ENCODE results near the gene MAGI3.

MAGI3 gene

DNA sequence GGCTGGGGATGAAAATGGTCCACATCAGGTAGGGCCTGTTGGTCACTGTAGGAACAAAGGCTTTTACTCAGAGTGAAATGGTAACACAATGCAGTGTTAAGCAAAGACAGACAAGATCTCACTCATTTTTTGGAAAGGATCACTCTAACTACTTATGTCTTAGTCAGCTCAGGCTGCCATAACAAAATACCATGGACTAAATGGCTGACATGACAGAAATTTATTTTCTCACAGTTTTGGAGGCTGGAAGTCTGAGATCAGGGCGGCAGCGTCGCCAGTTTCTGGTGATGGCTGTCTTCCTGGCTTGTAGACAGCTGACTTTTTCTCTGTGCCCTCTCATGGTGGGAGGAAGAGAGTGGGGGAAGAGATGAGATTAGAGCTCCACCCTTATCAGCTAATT, 10.2 kb upstream of the MAGI3 start:
- Histone ChIP-seq H4K20me1 (no peaks in the 10 kb centered on the region), H3K9ac (no peak overlapping the region), H3K36me3 (no peaks in the 10 kb centered on the region), H3K9me3 (replicated peaks in 1 of 11) (no peaks in the 10 kb centered on the region), H3K27me3 (no peaks in the 10 kb centered on the region), H3K4me1 (no peaks in the 10 kb centered on the region), H3K27ac (no peak overlapping the region), H3K4me3 (no peak overlapping the region), H3K4me2 (no peak overlapping the region)
- no peak for TF ChIP-seq Cebpa-rat (IDR thresholded peaks at IDR 0.05)

DNA sequence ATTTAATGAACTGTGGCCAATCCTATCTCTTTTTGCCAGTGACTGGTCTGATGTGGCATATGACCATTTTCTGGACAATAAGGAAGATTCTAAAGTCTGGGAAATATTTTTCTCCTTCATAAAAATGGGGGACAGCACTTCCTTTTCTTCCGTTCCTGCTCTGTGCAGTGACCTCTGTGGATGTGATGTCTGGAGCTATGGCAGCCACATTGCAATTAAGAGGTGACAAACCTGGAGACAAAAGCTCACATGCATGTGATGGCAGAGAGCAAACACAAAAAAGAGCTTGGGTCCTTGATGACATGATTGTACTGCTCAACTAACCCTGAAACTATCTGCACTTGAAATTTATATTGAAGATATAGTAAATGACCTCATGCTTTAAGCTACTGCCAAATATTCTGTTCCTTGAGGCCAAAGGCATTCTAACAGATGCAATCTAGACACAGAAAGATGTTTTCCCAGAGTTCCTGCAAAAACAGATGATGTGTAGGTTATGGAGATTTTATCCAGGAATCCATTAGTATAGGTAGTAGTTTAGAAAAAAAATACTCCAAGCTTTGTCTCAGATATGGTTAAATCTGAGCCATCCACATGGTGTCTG, 2.2 kb upstream of the MAGI3 start:
- H3K4me1 ChIP-seq, result peaks cover 22 to 33% (median 31%) of the 10 kb centered on the region in 10 experiments
- no peaks in the 10 kb centered on the region for H3K27me3 ChIP-seq
- H4K20me1 ChIP-seq, result peaks cover 0 to 24% (median 11%) of the 10 kb centered on the region in 11 experiments; a peak in 11 of 22 replicates
- H3K9me3 ChIP-seq (replicated peaks in 1 of 11), result peaks cover 0 to 6% (median 0%) of the 10 kb centered on the region in 11 experiments; a peak in 5 of 22 replicates
- peak overlapping the region in 9 of 11 experiments; percentile 78 to 93 (median 86); a peak in 16 of 22 replicates for H3K4me2 ChIP-seq
- H3K4me3 ChIP-seq, result no peak overlapping the region
- H3K9ac ChIP-seq, result no peak overlapping the region
- no peak for TF ChIP-seq Cebpa-rat (IDR thresholded peaks at IDR 0.05)
- H3K36me3 ChIP-seq, result no peaks in the 10 kb centered on the region
- no peak overlapping the region for H3K27ac ChIP-seq

DNA sequence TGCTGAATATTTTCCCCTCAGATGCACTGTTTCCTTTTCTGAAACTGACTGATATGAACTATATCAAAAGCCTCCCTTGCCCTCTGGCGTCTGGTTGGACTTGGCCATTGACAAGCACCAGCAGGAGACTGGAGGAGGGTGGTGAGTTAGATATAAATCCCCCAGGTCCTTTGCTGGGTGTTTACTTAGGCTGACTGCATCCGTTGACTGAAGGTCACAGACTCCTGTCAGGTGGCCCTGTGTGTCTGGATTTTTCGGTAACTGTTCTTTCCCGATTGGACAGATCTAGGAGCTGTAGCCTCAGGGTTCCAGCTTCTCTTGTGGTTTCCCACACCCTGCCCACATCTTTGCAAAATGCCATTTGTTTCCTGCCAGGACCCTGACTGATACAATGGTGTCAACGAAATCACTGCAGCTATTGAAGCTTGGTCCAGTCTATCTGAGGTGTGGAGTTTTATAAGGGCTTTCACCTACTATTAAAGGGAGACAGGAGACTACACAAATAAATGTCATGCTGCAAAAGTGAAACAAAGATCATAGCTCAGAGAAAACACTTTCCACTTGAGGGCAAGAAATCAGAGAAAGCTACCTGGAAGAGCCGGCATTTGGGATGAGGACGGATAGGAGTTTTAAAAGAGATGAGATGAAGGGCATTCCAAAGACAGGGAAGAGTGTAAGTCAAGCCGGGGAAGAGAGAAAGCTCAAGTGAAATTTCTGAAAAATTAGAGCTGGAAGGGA, 1.5 kb upstream of the MAGI3 start:
- TF ChIP-seq Cebpa-rat (IDR thresholded peaks at IDR 0.05), result no peak
- H3K9ac ChIP-seq, result peak overlapping the region; percentile 76 to 94 (median 89); a peak in 18 of 22 replicates
- H3K4me2 ChIP-seq, result peak overlapping the region; percentile 78 to 93 (median 85)
- no peaks in the 10 kb centered on the region for H3K36me3 ChIP-seq
- H3K4me1 ChIP-seq, result peaks cover 22 to 36% (median 31%) of the 10 kb centered on the region in 10 experiments
- peaks cover 0 to 6% (median 0%) of the 10 kb centered on the region in 11 experiments; a peak in 5 of 22 replicates for H3K9me3 ChIP-seq (replicated peaks in 1 of 11)
- H3K27me3 ChIP-seq, result no peaks in the 10 kb centered on the region
- H3K27ac ChIP-seq, result peak overlapping the region in 2 of 11 experiments; percentile 76 to 89; a peak in 2 of 22 replicates
- peaks cover 0 to 27% (median 11%) of the 10 kb centered on the region in 11 experiments; a peak in 12 of 22 replicates for H4K20me1 ChIP-seq
- H3K4me3 ChIP-seq, result peak overlapping the region in 9 of 10 experiments; percentile 83 to 99 (median 98); a peak in 16 of 20 replicates

DNA sequence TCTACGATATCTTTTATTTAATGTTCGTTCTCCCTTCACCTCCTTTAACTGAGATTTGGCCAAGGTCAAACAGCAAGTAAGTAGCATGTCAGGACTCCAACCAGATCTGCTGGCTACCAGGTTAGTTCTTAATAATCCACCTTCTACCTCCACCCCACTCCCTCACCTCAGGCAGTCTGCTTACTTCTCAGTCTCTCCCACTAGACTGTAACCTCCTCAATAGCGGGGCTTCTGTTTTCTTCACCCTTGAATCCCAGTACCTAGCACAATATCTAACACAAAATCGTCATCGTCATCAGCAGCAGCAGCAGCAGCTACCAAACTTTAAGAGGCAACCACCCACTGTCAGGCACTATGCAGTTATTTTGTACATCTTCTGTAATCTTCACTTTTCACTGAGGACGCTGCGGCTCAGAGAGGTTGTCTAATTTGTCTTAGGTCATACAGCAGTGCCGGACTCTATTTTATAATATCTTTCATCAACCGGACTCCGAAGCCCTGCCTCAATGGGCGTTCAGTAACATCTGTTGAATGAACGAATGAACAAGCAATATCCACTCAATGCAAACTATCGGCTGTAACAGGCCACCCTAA, 859 bp upstream of the MAGI3 start:
- TF ChIP-seq Cebpa-rat (IDR thresholded peaks at IDR 0.05), result no peak
- peak overlapping the region; percentile 20 to 92 (median 80); a peak in 21 of 22 replicates for H3K27ac ChIP-seq
- no peaks in the 10 kb centered on the region for H3K27me3 ChIP-seq
- peak overlapping the region; percentile 83 to 99 (median 98) for H3K4me3 ChIP-seq
- peak overlapping the region; percentile 78 to 93 (median 85) for H3K4me2 ChIP-seq
- H3K9me3 ChIP-seq (replicated peaks in 1 of 11), result peaks cover 0 to 6% (median 0%) of the 10 kb centered on the region in 11 experiments; a peak in 5 of 22 replicates
- H3K4me1 ChIP-seq, result peaks cover 22 to 36% (median 31%) of the 10 kb centered on the region in 10 experiments
- H3K9ac ChIP-seq, result peak overlapping the region; percentile 76 to 94 (median 89)
- H4K20me1 ChIP-seq, result peaks cover 0 to 28% (median 11%) of the 10 kb centered on the region in 11 experiments; a peak in 12 of 22 replicates
- H3K36me3 ChIP-seq, result no peaks in the 10 kb centered on the region

DNA sequence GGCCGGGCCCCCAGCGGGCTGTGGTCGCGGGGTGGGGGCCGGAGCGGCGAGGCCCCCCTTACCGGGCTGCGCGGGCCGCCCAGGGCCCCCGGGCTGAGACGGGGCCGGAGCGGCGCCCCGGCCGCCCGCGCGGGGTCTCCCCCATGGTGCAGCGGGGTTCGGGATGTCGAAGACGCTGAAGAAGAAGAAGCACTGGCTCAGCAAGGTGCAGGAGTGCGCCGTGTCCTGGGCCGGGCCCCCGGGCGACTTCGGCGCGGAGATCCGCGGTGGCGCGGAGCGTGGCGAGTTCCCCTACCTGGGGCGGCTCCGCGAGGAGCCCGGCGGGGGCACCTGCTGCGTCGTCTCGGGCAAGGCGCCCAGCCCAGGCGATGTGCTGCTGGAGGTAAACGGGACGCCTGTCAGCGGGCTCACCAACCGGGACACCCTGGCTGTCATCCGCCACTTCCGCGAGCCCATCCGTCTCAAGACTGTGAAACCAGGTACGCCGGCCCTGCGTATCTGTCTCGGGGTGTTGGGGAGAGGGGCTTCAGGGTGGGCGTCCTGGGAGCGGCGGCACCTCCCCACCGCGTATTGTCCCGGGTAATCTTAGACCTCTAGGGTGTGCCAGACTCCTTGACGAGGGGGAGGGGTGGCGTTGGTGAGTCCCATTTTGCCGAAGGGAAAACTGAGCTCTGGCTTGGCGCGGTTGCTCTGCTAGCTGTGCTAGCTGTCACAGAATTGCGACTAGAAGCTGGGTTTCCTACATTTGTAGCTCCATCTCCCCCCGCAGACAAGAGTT, 745 bp downstream of the MAGI3 start:
- H3K9me3 ChIP-seq (replicated peaks in 1 of 11), result peaks cover 0 to 6% (median 0%) of the 10 kb centered on the region in 11 experiments; a peak in 5 of 22 replicates
- H3K27ac ChIP-seq, result peak overlapping the region; percentile 63 to 92 (median 83)
- peak overlapping the region; percentile 83 to 99 (median 98) for H3K4me3 ChIP-seq
- no peak for TF ChIP-seq Cebpa-rat (IDR thresholded peaks at IDR 0.05)
- H4K20me1 ChIP-seq, result peaks cover 0 to 32% (median 11%) of the 10 kb centered on the region in 11 experiments; a peak in 12 of 22 replicates
- H3K9ac ChIP-seq, result peak overlapping the region; percentile 83 to 94 (median 89)
- H3K27me3 ChIP-seq, result no peaks in the 10 kb centered on the region
- no peaks in the 10 kb centered on the region for H3K36me3 ChIP-seq
- H3K4me1 ChIP-seq, result peaks cover 22 to 36% (median 31%) of the 10 kb centered on the region in 10 experiments
- H3K4me2 ChIP-seq, result peak overlapping the region; percentile 83 to 98 (median 94)

DNA sequence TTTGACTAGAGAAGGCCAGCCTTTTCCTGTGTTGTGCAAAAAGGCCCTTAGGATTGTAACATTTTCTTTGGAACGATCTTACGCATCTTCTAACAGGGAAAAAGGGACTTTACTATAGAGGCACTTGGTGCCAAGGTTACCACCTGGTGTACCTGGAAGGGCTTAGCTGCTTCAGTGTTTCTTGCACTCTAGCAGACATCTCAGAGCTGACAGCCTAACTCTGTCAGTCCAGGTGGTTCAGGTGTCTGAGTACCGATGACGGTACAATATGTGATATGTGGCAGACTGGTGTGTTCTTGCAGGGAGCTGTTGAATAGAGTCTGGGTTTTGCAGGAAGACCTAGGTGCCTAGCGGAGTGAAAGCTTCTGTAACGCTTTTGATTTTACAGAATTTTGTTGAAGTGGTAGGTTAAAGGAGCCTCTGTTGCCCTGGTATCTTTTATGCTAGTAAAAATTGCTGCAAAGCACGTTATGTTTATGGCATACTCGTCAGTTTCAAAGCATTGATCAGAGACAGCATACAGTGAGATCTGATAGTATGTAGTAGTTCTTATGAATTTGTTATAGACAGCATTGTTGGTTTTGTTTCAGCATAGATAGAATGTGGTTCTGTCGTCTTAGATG, 1.4 kb downstream of the MAGI3 start:
- no peaks in the 10 kb centered on the region for H3K36me3 ChIP-seq
- H3K4me2 ChIP-seq, result peak overlapping the region; percentile 83 to 98 (median 94)
- no peak for TF ChIP-seq Cebpa-rat (IDR thresholded peaks at IDR 0.05)
- peaks cover 0 to 6% (median 0%) of the 10 kb centered on the region in 11 experiments; a peak in 5 of 22 replicates for H3K9me3 ChIP-seq (replicated peaks in 1 of 11)
- peaks cover 22 to 36% (median 31%) of the 10 kb centered on the region in 10 experiments for H3K4me1 ChIP-seq
- H3K27me3 ChIP-seq, result no peaks in the 10 kb centered on the region
- peak overlapping the region; percentile 83 to 94 (median 89); a peak in 21 of 22 replicates for H3K9ac ChIP-seq
- H3K4me3 ChIP-seq, result peak overlapping the region; percentile 83 to 99 (median 98)
- H4K20me1 ChIP-seq, result peaks cover 0 to 32% (median 11%) of the 10 kb centered on the region in 11 experiments; a peak in 12 of 22 replicates
- H3K27ac ChIP-seq, result no peak overlapping the region

DNA sequence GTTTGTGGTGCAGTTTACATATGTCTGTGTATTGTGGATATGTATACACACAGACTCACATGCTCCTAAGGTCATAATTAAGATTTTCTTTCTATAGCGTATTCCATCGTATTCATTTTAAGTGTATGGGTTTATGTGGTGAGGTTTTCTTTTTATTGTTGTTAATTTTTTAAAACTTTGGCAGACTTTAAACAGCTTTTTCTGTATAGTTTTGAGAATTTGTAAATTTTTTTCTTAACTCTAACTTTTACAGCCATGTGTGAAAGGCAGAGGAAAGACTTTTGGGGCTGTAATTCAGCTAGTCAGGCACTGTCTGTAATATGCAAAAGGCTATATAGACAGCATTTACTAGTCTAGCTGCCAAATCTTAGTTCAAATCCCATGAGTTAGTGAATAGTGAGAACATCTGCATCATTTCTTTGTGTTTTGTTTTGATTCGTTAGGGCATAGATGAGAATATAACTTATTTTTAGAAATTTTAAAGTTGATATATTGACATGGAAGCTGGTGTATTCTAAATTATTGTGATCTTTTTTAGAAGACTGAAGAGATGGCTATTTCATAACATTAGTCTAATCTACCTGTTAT, 2.3 kb downstream of the MAGI3 start:
- Histone ChIP-seq H4K20me1 (peaks cover 0 to 32% (median 11%) of the 10 kb centered on the region in 11 experiments; a peak in 12 of 22 replicates), H3K4me1 (peaks cover 22 to 36% (median 31%) of the 10 kb centered on the region in 10 experiments), H3K4me2 (peak overlapping the region; percentile 83 to 98 (median 94); a peak in 21 of 22 replicates), H3K27me3 (no peaks in the 10 kb centered on the region), H3K36me3 (no peaks in the 10 kb centered on the region), H3K4me3 (peak overlapping the region in 4 of 10 experiments; percentile 2 to 99 (median 90); a peak in 2 of 20 replicates), H3K27ac (no peak overlapping the region), H3K9me3 (replicated peaks in 1 of 11) (peaks cover 0 to 6% (median 0%) of the 10 kb centered on the region in 11 experiments; a peak in 5 of 22 replicates), H3K9ac (0 out of 22 replicates have a peak overlapping the region, but pooled peaks of 1 of the 11 experiments have one; percentile 48)
- no peak for TF ChIP-seq Cebpa-rat (IDR thresholded peaks at IDR 0.05)

Data from BLaER1 treated with 17β-estradiol and CSF1 and Interleukin-3, amounts not matched to agents 10 nM and 100 nM (cell line).